Fibroblast of mammary gland (primary cell): ENCODE results near the gene MTMR3.
A peak's percentile ranks its signal among the peaks of the same experiment; 100 is the strongest.

Experiments used
- DNase-seq: peaks from one replicate; pipeline ENCODE4 v3.0.0-alpha.2; 2010; ENCODE audit warnings: low read depth
- H3K4me3 ChIP-seq: 2 replicates; pipeline ENCODE4 v1.5.1; 2011; ENCODE audit warnings: low read depth, mild to moderate bottlenecking, low read length, moderate library complexity; ENCODE audit not compliant: control insufficient read depth
- CTCF ChIP-seq: conservative IDR thresholded peaks from 2 replicates; pipeline ENCODE4 v1.5.1; 2011; ENCODE audit warnings: low read depth, low read length, inconsistent platforms; ENCODE audit not compliant: control insufficient read depth, insufficient read depth

The MTMR3 gene

GRCh38 chr22:29912605-29913398 lies 29.8 kb downstream of the MTMR3 start:
- no peak overlapping the region for H3K4me3 ChIP-seq
- DNase-seq: peak; percentile 91
- TF ChIP-seq CTCF: no peak

- TF ChIP-seq CTCF: no peak
- H3K4me3 ChIP-seq: no peak overlapping the region
- peak; percentile 85 for DNase-seq
Observed at GRCh38 chr22:29914165-29914564, 31.2 kb downstream of the MTMR3 start.

GRCh38 chr22:29914991-29915533 lies 32.1 kb downstream of the MTMR3 start:
- no peak for DNase-seq
- TF ChIP-seq CTCF: no peak
- H3K4me3 ChIP-seq: no peak overlapping the region

GRCh38 chr22:29916007-29916544 lies 33.1 kb downstream of the MTMR3 start:
- no peak for TF ChIP-seq CTCF
- no peak for DNase-seq
- no peak overlapping the region for H3K4me3 ChIP-seq

- no peak overlapping the region for H3K4me3 ChIP-seq
- no peak for TF ChIP-seq CTCF
- peak; percentile 62 for DNase-seq
Observed at GRCh38 chr22:29917052-29917902, 34.3 kb downstream of the MTMR3 start.

- TF ChIP-seq CTCF: no peak
- DNase-seq: no peak
- no peak overlapping the region for H3K4me3 ChIP-seq
Observed at GRCh38 chr22:29925402-29925801, 42.4 kb downstream of the MTMR3 start.
